Measurements from ENCODE around the gene ADD2.
A peak's percentile ranks its signal among the peaks of the same experiment; 100 is the strongest.

Gene ADD2

GRCh38 chr2:70670626-70671025 is 97.4 kb downstream of the ADD2 start:
- no peak for DNase-seq (ENCODE audit: low read depth)

DNA sequence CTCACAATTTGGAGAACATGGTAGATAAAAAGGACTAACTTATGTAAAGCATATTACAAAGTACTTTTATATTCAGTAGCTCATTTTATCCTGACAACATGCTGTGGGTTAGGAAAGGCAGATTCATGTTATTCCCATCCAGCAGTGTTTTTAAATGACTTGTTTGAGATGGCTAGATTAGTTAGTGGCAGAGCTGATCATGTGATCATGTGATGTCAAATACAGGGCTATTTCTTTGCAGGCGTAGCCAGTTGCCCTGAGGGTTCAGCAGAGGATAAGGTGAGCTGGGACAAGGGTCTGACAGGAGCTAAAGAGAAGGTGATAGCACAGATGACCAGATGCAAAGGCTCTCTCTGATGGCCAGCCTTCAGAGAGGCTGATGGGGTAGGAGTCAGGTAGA is 97.8 kb downstream of the ADD2 start:
- DNase-seq (ENCODE audit: low read depth), result no peak

GRCh38 chr2:70668911-70669310 is 99.1 kb downstream of the ADD2 start:
- DNase-seq (ENCODE audit: low read depth), result no peak

DNA sequence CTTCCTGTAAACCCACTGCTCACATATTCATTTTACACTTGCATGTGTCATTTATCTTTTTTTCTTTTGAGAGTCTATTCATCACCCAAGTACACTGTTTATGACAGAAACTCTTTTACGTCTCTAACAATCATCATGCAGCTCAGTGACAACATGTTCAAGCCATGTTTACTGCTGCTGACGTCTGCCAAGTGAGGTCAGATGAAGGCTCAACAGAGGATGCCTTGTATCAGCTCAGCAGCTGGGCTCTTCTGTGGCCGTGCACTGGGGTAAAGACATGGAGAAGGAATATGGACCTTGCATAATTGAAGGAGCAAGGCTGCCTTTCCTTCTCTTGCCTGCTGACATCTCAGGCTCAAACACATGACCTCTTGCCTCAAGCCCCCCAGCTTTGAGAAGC is 99.6 kb downstream of the ADD2 start:
- no peak for DNase-seq (ENCODE audit: low read depth)

- no peak for DNase-seq (ENCODE audit: low read depth)
Measured at GRCh38 chr2:70664525-70664924, 103.5 kb downstream of the ADD2 start.

DNA sequence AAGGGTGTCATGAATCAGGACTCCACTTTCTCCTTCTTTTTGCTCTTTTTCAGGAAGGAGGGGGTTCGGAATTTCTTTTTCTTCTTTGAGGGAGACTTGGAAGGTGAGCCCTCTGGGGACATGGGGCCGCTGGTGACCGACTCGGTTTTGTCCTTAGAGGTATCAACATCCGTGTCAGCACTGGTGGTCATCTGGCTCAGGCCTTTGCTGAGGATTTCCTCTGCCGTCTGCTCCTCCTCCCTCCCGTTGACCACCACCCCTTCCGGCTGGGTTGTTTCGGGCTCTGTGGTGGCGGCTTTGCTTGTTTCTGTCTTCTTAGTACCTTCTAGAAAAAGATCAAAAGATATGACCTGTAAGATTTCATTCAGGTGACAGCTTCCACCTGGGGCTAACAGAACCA is 104.6 kb downstream of the ADD2 start:
- no peak for DNase-seq (ENCODE audit: low read depth)

GRCh38 chr2:70659551-70659950 is 108.4 kb downstream of the ADD2 start:
- no peak for DNase-seq (ENCODE audit: low read depth)

- no peak for DNase-seq (ENCODE audit: low read depth)
Measured at GRCh38 chr2:70658476-70658875, 109.5 kb downstream of the ADD2 start.

GRCh38 chr2:70657246-70657645 is 110.8 kb downstream of the ADD2 start:
- DNase-seq (ENCODE audit: low read depth), result no peak

- no peak for DNase-seq (ENCODE audit: low read depth)
Measured at GRCh38 chr2:70656421-70657010, 111.5 kb downstream of the ADD2 start.

- no peak for DNase-seq (ENCODE audit: low read depth)
Measured at GRCh38 chr2:70655786-70656185, 112.2 kb downstream of the ADD2 start.

- peak; percentile 60 for DNase-seq (ENCODE audit: low read depth)
Measured at GRCh38 chr2:70655211-70655610, 112.8 kb downstream of the ADD2 start.

GRCh38 chr2:70651727-70652126 is 116.3 kb downstream of the ADD2 start:
- DNase-seq (ENCODE audit: low read depth), result no peak

- DNase-seq (ENCODE audit: low read depth), result no peak
Measured at GRCh38 chr2:70651014-70651413, 117.0 kb downstream of the ADD2 start.

DNA sequence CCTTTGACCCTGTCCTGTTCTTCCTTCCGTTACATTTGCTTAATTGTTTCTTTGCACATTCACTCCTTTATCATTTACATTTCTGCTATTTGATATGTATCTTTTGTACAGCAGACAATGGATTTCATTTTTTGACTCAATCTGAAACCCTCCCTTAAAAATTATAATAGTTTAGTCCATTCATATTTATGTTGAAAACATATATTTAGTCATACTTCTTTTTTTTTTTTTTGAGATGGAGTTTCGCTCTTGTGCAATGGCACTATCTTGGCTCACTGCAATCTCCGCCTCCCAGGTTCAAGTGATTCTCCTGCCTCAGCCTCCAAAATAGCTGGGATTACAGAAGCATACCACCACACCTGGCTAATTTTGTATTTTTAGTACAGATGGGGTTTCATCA is 119.0 kb downstream of the ADD2 start:
- no peak for DNase-seq (ENCODE audit: low read depth)

DNA sequence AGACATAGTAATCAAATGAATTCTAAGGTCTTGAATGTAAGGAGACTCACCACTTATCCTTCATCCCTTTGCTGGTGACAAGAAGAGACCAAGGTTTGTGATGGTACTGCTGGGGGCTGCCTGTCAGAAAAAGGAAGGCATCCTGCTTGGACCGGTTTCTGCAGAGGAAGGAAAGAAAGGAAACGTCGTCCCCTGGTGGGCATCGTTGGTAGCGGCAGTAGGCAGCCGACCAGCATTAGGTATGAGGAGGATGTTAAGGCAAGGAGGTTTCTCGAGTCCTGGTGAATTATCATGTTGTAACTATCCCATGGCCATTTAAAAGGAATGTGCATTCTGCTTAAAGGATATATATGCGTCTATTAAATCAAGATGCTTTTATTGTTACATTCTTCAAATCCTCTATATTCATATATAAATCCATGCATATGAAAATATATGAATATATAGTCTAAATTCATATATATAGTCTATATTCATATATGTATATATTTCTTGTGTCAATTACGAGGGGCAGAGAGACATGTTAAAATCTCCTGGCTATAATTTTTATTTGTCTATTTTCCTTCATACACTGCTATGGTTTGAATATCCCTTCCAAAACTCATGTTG is 120.0 kb downstream of the ADD2 start:
- peak; percentile 68 for DNase-seq (ENCODE audit: low read depth)

DNA sequence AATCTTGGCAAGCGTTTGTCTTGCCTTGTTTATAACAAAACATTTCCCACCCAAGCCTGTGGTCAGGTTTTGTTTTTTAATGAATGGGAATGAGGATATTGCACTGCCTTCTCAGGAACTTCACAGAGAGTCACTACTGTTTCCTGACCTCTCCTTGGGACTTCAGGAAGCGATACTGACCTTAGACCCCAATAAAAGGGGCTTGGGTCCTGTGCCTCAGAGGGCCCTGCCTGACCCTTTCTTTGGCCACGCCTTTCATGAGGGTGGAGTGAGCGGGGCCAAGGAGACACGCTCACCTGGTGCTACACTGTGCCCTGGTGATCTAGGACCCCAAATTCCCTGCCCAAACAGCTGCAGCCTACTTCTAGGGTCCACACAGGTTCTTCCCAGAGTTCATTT is 121.6 kb downstream of the ADD2 start:
- DNase-seq (ENCODE audit: low read depth), result no peak

- peak; percentile 38 for DNase-seq (ENCODE audit: low read depth)
Measured at GRCh38 chr2:70645733-70646419, 122.1 kb downstream of the ADD2 start.

DNA sequence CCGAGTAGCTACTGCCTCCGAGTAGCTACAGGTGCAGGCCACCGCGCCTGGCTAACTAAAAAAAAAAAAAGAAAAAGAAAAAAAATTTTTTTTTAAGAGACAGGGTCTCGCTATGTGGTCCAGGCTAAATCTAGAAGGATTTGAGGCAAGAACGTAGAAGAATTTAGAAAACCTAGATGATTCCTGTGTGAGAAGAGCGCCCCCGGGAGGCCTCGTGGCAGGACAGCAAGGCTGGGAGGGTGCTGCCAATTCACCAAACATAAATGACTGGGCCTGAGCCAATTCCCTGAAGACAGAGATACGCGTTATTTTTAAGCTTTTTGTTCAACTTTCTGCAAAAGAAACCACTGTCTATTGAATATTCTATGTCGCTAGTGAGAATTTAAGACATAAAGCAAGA is 124.3 kb downstream of the ADD2 start:
- peak; percentile 52 for DNase-seq (ENCODE audit: low read depth)

- peak; percentile 59 for DNase-seq (ENCODE audit: low read depth)
Measured at GRCh38 chr2:70641263-70641784, 126.7 kb downstream of the ADD2 start.

GRCh38 chr2:70639841-70640436 is 128.1 kb downstream of the ADD2 start:
- no peak for DNase-seq (ENCODE audit: low read depth)

DNA sequence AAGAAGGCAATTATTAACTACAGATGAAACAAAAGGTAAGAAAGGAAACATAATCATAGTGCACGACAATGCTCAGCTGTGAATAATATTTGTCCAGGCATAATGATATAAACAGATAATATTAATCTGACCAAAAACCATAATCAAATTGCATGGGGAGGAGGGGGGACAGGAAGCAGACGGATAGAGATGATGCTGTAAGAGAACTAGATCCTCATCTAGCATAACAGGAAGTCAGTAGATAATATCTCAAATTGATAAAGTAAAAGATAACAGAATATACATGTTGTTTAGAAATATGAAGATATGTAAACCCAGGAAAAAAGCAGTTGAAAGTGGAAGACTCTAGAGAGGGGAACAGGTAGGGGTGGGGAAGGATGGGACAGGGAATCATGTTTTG is 129.4 kb downstream of the ADD2 start:
- no peak for DNase-seq (ENCODE audit: low read depth)

- DNase-seq (ENCODE audit: low read depth), result no peak
Measured at GRCh38 chr2:70633508-70633907, 134.5 kb downstream of the ADD2 start.
